Measurements from ENCODE around the gene RAP1GAP.
A peak's percentile ranks its signal among the peaks of the same experiment; 100 is the strongest.

Gene RAP1GAP

DNA sequence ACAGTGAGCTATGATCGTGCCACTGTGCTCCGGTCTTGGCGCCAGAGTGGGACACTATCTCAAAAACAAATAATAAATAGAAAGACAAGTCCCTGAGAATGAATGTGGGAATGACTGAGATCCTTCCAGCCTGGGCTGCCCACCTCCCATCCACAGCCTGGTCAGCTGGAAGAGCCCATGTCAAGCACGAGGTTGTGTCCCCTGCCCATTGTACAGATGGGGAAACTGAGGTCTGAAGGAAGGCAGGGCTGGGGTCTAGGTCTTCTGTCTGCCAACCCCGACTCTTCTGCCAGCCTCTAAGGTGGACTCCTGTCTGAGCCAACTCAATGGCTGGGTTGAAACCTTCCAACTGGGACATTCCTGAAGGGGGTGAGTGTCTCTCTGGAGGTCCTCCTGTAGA, 79.5 kb downstream of the RAP1GAP start:
- no peak for DNase-seq

DNA sequence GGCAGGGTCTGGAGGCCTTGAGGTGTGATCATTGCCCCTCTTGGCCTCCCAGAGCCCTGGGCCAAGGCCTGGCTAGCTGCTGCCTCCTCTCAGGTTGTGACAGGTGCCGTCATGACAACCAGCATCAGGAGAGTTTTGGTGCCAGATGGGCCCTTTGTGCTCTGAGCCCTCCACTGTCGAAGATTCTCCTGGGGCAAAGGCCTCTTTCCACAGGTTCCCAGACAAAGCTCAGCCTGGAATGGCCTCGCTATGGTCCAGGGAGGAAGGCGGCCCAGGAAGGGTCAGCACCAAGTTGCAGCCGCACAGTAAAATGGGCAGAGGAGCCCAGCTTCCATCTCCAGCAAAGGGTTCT, 81.6 kb downstream of the RAP1GAP start:
- no peak for DNase-seq

DNA sequence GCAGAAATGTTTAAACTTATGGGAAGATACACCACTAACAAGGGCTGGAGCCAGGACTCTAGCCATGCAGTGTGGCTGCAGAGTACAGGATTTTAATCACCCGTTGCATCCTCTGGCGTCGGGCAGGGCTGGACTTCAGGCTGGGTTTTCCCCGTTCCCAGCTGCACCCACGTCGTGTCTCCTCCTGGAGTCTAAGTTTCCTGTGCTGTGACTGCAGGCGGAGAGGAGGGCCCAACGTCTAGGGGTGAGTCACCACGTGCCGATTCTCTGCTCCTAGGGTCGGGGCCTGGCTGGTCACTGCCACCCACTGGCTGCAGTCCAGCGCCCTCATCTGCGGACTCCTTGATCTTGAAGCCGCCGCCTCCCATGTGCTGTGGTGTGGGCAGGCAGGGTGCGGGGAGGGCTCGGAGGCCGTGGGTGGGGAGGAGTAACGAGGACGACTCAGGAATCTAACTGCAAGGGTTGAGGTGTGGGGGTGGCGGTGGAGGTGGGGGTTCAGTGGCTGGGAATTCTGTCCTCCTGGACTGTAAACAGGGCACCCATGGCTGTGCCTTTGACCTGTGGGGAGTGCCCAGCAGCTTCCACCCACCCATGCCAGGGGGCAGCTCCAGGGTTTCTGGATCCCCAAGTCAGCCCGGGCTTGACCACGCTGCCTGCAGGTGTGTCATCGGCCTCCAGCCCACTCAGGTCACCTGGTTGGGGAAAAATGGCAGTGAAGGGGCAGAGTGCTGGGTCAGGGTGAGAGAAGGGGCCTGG, 82.1 kb downstream of the RAP1GAP start:
- no peak for DNase-seq

DNA sequence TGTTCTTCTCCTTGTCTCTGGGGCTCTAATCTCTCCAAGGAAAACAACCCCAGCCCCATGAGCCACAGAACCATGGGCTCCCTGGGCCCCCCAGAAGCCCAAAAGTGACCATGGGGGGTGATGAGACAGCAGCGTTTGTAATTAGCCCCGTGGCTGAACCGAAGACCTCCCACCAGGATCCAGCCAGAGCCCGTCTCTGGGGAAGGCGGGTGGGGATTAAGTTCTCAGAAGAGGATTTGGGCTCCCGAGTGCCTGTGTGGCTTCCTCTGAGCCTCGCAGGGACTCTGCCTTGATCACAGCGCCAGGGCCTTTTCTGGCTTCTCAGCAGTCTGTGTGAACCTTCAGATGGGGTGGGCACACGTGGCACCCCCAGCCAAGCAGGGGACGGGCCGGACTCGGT, 82.9 kb downstream of the RAP1GAP start:
- DNase-seq = no peak

DNA sequence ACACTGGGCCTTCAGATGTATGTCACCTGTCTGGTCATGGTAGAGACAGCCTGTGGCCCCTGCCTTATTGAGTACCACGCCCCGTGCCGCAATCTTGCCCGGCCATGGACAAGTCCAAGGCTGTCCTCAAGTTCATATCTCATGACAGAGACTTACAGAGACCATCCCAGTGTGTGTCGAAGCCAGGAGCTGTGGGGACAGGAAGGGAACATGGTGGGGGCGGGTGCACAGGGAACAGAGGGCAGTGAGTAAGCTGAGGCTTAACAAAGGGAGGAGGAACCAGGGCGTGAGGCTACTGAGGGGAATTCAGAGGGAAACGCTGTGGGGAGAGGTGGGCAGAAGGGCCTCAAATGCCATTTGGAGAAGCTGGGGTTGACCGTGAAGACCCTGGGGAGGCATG, 84.1 kb downstream of the RAP1GAP start:
- no peak for DNase-seq

DNA sequence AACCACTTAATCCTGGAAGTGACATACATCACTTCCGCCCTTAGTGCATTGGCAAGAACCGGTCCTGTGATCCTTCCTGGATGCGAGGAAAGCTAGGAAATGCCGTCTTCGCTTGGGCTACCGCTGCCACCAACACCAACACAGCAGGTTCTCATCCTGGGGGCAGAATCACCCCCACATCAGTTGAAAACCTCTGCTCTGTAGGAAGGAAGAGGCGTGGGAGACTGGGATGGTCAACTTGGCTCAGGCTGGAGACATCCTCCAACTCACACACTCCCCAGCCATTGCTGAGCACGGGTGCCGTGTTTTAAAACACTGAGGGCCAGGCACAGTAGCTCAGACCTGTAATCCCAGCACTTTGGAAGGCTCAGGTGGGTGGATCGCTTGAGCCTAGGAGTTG, 85.1 kb downstream of the RAP1GAP start:
- DNase-seq = no peak

DNA sequence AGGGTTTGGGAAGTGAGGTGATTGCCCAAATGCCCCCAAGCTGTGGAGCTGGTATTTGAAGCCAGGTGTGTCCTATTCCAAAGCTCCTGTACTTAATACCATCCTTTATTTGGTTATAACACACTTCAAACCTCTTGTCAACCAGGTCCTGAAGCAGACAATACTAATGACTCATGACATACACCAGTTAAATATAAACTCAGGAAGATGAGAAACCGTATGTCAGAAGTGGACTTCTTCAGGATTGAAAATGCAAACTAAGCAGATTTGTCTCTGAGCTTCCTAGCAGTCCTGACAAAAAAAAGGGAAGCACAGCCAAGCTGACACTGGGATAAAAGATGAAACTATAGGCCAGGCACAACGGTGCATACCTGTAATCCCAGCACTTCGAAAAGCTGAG, 89.4 kb downstream of the RAP1GAP start:
- peak; percentile 37 for DNase-seq

DNA sequence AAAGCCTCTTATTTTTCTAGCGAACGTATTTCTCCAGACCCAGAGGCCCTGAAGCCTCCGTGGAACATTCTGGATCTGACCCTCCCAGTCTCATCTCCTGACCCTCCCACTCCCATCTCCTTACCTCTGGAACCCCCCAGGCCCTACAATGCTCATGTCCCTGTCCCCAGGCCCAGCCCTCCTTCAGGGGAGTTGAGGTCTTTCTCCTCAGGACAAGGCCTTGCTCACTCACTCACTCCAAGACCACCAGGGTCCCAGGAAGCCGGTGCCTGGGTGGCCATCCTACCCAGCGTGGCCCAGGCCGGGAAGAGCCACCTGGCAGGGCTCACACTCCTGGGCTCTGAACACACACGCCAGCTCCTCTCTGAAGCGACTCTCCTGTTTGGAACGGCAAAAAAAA, 91.2 kb downstream of the RAP1GAP start:
- no peak for DNase-seq

DNA sequence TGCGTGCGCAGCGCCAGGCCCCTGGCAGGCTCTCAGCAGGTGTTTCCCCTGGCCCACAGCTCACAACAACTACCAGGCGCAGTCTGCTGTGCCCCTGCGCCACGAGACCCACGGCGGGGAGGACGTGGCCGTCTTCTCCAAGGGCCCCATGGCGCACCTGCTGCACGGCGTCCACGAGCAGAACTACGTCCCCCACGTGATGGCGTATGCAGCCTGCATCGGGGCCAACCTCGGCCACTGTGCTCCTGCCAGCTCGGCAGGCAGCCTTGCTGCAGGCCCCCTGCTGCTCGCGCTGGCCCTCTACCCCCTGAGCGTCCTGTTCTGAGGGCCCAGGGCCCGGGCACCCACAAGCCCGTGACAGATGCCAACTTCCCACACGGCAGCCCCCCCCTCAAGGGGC, 91.8 kb downstream of the RAP1GAP start:
- no peak for DNase-seq

DNA sequence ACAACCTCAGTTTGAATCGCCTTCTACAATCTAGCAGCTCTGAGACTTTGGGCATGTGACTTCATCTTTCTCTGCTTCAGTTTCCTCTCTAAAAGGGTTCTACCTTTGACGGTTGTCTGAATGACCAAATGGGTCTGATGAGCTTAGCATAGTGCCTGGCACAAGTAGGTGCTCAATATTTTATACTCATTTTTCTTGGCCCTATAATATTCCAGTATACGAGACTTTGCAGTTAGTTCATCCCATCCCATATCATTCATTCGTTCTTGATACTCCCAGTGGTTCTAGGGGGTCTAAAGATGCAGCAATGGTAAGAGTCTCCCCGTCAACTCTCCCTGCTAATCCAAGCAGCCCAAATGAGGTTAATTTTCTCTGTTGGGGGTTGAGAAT, 92.4 kb downstream of the RAP1GAP start:
- DNase-seq = no peak

DNA sequence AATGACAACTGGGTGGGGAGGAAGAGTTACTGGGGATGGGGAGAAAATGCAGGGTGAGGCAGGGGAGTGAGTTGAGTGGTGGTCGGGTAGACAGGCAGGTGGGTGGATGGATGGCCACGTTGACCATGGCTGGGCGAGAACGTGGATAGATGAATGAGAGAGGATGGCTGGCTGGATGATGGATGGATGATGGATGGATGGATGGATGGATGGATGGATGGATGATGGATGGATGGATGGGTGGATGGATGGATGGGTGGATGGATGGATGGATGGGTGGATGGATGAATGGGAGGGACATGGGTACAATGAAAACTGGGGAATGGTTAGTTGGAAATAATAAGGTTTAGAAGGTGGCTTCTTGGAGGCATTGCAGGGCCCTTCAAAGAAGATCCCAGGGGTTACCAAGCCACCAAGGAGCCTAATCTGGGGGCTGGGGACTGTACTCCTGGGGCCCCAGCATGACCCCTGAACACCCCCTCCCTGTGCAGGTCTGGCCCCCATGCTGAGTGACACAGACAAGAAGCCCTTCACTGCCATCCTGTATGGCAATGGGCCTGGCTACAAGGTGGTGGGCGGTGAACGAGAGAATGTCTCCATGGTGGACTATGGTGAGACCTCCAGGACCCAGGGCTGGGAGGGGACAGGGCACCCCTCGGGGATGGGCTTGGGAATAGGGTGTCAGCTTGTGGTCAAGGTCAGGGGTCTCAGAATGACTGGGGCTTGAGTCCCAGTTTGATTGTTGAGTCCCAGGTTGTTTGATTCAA, 92.9 kb downstream of the RAP1GAP start:
- DNase-seq = no peak

DNA sequence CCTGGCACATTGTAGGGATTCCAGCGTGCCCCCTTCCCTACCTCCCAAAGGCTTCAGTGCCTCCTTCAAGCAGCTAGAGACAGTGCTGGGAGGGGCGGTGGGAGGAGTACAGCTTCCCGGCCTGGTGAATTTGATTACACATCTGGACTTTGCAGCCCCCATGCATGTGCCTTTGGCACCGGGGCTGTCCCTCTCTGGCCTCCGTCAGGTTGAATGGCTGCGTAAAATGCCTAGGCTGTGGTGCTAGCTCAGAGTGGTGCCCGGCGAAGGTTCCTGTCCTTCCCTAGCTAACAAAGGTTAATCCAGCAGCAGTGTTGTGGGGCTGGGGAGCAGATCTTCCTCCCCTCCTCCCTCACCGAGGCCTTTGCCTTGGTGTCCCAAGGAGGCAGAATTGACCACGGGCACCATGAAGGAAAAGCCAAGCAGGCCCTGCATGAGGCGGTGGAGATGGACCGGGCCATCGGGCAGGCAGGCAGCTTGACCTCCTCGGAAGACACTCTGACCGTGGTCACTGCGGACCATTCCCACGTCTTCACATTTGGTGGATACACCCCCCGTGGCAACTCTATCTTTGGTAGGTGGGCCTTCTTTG, 93.7 kb downstream of the RAP1GAP start:
- DNase-seq = no peak

DNA sequence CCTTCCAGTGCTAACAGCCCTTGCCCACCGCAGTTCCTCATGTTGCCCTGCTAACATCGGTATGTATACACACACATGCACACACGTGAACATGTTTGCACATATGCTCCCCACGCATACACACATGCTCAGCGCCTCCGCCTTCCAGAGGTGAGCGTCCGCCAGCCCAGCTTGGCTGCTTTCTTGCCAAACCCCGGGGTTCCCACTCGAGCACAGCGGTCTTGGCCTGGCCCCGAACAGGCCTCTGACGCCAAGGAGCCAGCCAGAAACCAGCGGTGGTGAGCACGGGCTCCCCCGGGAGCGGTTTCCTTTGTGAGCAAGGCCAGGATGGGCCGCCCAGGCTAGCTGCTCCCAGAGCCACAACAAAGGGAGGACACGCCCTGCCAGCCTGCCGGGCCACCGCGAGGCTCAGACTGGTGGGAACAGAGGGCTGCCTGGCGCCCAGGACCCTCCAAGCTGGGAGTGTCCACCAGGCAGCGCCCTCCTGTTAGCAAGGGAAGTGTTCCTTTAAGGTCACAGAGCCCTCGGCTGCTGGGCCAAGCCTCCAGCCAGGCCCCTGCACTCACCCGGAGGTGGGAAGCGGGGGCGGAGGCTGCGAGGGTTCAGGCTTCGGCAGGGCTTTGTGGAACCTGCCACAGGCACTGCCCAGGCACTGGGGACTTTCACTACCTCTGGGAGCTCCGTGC, 94.5 kb downstream of the RAP1GAP start:
- no peak for DNase-seq

DNA sequence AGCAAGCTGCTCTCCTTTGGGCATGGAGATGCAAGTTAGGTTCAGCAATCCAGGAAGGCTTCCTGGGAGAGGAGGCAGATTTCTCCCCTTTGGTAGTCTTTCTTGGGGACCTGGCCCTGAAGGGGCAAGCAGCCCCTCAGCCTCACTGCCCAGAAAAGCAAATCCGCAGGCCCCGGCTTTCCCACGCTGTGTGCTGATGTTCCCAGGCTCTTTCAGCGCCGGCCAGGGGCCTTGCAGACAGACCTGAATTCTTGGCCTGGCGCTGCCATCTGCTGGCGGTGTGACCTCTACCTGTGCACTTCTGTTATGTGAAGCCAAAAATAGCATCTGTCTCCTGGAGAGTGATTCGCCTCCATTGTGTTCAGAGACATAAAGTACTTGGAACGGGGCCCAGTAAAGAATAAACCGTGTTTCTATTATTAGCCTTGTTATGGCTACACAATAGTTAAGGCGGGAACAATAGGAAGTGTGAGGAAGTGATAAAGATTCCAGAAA, 95.1 kb downstream of the RAP1GAP start:
- peak; percentile 84 for DNase-seq

DNA sequence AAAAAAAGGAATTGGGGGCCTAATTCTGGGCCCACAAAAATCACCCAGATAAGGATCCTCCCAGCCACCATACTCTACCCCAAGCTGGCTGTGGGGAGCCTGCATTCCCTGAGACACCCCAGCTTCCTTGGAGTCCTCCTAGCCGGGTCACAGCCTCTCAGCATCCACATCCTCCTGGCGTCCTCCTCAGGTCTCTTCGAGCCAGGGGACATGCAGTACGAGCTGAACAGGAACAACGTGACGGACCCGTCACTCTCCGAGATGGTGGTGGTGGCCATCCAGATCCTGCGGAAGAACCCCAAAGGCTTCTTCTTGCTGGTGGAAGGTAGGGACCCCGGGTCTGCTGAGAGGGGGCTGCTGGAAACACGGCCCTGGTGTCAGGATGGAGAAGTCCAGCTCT, 95.7 kb downstream of the RAP1GAP start:
- DNase-seq = no peak

DNA sequence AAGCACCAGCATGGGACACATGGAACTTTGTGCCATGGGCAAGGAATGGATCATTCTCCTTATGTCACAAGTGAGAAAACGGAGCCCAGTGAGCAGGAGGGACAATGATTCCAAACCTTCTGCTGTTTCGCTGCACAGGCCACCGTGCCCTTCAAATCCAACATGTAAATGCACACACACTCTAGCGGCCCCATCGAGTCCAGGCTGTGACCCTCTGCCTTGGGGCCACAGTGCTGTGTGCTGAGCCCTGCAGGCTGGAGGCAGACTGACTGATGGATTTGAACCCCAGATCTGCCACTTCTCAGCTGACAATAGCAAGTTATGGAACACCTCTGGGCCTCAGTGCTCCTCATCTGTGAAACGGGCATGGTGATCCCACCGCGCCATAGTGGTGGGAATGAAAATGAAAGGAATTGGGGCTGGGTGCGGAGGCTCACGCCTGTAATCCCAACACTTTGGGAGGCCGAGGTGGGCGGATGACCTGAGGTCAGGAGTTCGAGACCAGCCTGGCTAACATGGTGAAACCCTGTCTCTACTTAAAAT, 96.4 kb downstream of the RAP1GAP start:
- DNase-seq = no peak

DNA sequence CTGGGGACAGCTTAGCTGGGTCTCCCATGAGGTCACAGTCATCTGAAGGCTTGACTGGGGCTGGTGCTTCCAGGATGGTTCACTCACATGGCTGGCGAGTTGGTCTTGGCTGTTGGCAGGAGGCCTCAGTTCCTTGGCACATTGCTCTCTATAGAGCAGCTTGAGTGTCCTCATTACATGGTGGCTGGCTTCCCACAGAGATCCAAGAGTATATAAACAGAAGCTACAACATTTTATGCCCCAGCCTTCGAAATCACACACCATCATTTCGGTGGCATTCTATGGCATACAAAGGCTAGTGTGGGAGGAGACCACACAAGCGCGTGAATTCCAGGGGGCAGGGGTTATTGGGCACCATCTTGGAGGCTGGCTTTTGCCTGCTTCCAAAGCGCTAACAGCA, 96.9 kb downstream of the RAP1GAP start:
- no peak for DNase-seq

DNA sequence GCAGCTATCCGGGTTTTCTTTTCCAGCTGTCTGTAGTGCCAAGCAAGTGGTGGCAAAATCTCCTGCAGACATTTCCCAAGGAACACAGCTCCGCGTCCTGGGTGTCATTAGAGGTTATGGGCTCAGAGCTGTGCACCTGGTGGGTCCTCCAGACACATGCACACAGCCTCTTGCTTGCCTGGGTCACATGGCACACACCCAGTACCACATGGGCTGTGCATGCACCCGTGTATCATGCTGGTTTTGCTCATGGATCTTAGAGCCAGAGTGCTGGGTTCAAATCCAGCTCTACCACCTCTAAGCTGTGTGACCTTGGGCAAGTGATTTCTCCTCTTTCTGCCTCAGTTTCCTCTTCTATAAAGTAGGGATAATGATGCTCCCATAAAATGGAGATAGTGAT, 98.3 kb downstream of the RAP1GAP start:
- no peak for DNase-seq

DNA sequence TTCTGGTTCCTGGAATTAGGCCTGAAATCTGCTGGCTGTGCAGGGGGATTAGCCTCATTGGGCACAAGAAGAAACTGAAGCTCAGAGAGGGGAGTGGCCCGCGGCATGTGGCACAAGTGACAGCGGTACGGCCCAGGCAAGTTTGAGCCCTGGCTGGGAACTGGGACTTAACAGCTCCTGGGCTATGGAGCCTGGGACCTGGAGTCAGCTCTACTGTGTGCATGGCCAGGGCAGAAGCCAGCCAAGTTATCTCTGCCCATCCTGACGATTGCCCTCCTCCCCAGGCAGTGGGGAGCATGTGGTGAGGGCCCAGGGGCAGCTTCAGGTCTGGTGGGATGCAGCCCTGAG, 98.7 kb downstream of the RAP1GAP start:
- no peak for DNase-seq

DNA sequence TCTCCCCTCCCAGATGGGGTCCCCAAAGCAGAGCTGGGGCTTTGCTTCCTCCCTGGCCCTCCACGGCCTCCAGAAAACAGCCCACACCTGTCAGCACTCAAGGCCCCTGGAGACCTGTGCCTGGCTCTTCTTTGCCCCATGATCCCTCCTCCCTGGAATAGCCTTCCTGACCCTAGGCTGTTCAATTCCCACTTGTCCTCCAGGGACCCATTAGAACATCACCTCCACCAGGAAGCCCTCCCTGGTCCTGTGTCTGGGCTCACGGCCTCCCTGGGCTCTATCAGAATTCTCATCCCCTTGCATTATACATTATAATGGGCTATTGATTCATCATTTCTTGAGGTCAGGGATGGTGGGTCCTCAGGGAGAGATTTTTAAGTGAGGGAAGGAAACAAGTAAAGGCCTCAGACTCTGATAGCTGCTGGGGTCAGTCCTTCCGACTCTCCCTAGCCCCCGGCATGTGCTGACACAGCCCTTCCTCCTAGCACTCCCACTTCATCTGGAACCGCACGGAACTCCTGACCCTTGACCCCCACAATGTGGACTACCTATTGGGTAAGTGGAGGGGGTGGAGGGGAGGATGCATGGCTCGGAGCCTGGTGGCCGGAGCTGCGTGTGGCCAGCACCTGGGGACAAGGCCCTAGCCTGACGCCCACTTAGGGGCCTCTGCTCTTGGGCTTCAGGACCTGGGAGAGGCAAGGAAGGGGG, 99.2 kb downstream of the RAP1GAP start:
- DNase-seq = no peak

DNA sequence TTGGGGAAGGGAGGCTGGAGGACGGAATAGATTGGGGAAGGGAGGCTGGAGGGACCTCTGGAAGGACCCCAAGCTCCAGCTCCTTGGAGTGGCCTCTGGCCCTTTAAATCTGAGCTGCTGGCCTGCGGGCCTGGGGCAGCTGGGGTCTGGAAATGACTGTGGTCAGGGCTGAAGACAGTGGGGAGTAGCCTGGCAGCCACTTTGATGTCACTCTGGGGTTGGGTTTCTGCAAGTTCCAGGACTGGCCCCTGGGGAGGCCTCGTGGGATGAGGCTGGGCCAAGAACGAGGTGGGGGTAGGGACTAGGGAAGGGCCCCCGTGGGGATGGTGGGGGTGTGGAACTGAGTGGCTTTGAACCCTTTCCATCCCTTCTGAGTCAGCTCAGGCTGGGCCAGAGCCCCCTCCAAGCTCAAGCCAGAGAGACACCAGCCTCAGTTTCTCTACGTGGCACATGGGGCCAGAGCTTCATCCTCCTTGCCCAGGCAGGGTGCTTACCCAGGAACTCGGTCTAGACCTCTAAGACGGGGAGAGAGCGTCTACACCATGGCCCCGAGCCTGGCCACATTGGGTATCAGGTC, 100.3 kb downstream of the RAP1GAP start:
- no peak for DNase-seq

DNA sequence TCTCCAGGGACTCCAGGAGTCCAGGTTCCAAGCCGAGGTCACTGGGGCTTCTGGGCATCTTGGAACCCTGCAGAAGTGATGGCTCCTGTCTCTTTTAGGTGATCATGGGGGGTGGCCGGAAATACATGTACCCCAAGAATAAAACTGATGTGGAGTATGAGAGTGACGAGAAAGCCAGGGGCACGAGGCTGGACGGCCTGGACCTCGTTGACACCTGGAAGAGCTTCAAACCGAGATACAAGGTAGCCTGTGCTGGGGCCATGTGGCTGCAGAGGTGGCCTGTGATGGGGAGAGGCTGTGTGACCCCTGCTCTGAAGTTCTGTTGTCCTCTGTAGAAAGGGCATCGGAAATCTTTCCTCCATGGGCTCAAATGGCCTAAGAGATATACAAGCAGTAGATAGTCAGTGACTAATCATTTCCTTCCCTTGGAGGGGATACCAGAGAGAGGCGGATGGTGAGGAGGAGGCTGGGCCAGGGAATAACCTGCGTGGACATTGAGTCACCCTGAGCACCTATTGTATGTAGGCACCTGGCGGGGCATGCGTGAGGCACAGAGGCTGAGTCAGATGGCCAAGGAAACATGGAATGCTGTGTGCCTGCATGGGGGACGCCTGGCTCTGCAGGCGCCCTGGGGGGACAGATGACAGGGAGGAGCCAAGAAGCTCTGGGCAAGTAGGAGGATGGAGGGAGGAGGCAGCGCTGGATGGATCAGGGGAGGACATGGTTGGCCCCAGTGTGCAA, 101.0 kb downstream of the RAP1GAP start:
- no peak for DNase-seq

Data from NCI-H187 treated with DMSO at 0.1 percent for 48 hours (cell line).